ENCODE results near the gene SIKE1.
A peak's percentile ranks its signal among the peaks of the same experiment; 100 is the strongest.
"Not testable (repeated sequence)": the region's sequence is repeated elsewhere in the genome, so short reads cannot be mapped to it uniquely, and the experiment has no call there.

SIKE1 gene

DNA sequence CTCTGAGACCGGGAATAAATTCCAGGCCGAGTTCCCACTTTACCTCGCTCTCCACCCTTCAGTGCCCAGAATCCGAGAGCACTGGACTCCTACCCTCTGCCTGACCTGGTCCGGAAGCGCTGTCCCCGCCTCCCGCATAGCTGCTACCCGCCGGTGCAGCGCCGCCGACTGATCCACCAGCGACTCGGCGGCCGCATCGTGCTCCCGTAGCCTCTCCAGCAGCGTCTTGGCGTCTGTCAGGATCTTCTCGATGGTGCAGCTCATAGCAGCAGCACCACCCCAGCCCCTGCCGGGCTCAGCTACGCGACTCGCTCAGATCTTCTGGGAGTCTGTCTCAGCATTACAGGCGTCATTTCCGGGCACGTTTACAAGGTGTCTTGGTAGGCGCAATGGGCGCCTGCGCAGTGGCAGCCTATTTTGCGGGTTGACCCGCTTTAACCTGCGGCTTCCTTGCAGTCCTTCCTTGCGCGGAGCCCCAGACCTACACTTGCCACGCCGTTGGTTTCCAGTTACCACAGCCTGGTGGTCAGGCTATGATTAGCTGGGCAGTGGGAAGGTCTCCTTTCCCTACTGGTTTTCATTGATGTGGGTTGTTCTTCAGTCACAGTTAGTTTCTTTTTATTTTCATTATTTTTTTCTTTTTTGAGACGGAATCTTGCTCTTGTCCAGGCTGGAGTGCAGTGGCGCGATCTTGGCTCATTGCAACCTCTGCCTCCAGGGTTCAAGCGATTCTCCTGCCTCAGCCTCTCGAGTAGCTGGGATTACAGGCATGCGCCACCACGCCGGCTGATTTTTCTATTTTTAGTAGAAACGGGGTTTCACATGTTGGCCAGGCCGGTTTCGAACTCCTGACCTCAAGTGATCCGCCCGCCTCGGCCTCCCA, at the start of gene SIKE1:
TSS of gene SIKE1 (minus strand) at position 342 of the 883 bp plus-strand sequence. CDS start at position 264, 78 bp downstream.
- peak; percentile 93 for DNase-seq (ENCODE audit: low spot score)

DNA sequence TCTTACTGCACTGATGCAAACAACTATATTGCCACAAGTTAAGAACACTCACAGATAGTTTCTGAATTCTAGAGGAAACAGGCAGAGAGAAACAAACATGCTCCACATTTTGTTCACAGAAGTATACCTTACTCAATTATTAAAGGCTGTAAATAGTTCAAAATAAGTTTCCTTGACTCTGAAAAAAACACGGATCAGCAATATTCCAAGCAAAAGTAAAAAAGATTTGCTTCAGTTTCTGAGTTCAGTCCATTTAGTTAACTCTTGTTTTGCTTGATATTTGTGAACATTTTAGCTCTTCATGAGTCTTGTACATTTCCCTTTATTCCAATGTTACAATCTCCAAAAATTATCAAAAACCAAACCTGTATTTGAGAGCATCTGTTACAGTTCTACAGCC, 49.6 kb upstream of the SIKE1 start:
- DNase-seq (ENCODE audit: low spot score), result not testable (repeated sequence)

DNA sequence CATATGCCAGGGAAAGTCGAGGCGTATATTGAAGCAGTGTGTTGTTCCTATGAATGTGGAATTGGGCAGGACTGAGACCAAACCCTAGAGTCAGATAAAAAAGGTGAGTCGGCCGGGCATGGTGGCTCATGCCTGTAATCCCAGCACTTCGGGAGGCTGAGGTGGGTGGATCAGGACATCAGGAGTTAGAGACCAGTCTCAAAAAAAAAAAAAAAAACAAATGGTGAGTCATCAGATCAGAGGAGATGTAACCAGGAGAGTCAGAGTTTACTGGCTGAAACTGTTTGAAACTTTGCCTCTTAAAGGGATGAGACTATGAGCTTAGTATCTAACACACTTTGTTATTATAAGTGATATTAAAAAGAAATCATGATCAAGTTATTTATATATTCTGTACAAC, 47.8 kb upstream of the SIKE1 start:
- DNase-seq (ENCODE audit: low spot score), result no peak

GRCh38 chr1:114821978-114822377, 41.5 kb upstream of the SIKE1 start:
- DNase-seq (ENCODE audit: low spot score), result no peak

GRCh38 chr1:114820392-114820791, 39.9 kb upstream of the SIKE1 start:
- no peak for DNase-seq (ENCODE audit: low spot score)

GRCh38 chr1:114819869-114820268, 39.4 kb upstream of the SIKE1 start:
- no peak for DNase-seq (ENCODE audit: low spot score)

DNA sequence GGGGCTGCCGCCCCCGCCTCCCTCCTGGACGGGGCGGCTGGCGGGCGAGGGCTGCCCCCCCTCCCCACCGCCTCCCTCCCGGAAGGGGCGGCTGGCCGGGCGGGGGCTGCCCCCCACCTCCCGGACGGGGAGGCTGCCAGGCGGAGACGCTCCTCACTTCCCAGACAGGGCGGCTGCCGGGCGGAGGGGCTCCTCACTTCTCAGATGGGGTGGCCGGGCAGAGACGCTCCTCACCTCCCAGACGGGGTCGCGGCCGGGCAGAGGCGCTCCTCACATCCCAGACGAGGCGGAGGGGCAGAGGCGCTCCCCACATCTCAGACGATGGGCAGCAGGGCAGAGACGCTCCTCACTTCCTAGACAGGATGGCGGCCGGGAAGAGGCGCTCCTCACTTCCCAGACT, 24.0 kb upstream of the SIKE1 start:
- DNase-seq (ENCODE audit: low spot score), result not testable (repeated sequence)

GRCh38 chr1:114803001-114803400, 22.5 kb upstream of the SIKE1 start:
- no peak for DNase-seq (ENCODE audit: low spot score)

GRCh38 chr1:114794038-114794437, 13.6 kb upstream of the SIKE1 start:
- no peak for DNase-seq (ENCODE audit: low spot score)

GRCh38 chr1:114790581-114790980, 10.1 kb upstream of the SIKE1 start:
- DNase-seq (ENCODE audit: low spot score), result not testable (repeated sequence)

- DNase-seq (ENCODE audit: low spot score), result not testable (repeated sequence)
These were observed 6.0 kb upstream of the SIKE1 start for GRCh38 chr1:114786440-114786839.

DNA sequence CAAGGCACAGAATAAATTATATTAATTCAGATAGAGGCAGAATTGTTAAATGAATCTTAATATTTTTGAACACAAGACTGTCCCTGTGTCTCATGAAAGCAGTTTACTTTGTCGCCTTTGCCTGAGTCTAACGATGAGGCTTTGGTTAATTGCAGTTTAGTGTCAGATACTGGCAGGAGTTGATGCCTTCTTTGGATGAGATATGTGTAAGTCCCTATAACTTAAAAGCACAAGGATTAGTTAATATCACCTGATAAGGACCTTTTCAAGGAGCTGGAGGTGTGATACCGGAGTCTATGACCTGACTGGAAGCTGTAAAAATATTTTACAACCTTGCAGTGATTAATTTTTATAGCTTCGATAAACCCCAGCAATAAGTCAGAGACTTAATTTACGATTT, 2.0 kb upstream of the SIKE1 start:
- no peak for DNase-seq (ENCODE audit: low spot score)

DNA sequence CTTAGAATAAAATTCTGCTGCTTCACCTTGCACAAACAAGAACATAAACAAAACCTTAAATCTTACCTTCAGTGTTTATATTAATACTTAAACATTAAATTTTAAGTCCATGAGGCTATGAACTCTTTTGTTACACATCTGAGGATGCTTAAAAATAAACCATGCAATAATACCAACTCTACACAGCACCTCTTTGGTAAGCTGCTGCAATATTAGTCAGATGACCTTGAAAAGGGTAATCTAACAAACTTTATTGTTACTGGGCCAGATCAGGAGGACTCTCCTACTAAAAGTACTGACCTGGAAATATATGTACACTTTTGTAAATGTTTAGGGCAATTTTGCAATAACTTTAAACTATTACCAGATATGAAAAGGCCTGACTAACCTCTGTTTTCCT, 763 bp downstream of the SIKE1 start:
- no peak for DNase-seq (ENCODE audit: low spot score)

DNA sequence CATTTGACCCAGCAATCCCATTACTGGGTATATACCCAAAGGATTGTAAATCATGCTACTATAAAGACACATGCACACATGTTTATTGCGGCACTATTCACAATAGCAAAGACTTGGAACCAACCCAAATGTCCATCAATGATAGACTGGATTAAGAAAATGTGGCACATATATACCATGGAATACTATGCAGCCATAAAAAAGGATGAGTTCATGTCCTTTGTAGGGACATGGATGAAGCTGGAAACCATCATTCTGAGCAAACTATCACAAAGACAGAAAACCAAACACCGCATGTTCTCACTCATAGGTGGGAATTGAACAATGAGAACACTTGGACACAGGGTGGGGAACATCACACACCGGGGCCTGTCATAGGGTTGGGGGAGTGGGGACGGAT, 3.8 kb downstream of the SIKE1 start:
- not testable (repeated sequence) for DNase-seq (ENCODE audit: low spot score)

DNA sequence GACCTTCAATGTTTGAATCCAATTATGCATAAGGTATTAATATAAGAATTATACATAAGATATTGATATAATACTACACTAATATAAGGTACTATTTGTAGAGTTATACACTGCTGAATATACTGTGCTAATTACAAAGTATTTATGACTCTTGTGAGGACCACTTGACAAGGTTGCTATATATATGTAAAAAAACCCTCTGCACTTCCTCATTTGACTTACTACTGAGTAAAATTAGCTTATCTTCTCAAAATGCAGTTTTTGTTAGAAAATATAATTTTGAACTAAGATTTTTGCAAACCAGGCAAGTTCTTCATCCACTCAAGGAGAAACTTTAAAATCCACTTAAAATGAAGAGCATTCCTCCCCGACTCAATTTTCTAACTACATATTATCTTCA, 8.5 kb downstream of the SIKE1 start:
- no peak for DNase-seq (ENCODE audit: low spot score)

DNA sequence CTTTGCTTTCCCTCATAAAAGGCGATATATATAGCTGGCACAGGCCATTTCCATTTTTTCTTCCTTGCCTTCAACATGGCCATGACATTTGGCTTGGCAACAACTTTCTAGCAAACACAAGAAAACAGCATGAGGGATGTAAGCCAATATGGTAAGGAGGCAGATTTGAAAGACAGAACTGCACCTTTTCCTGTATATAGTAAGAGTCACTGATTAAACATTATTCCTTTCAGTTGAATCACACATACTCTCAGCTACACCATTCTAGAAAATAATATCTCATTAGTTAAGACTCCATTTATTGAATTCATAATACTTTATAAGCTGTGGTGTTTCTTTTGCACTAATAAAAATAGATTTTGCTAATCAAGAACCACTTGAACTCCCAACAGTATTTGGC, 9.5 kb downstream of the SIKE1 start:
- DNase-seq (ENCODE audit: low spot score), result no peak

DNA sequence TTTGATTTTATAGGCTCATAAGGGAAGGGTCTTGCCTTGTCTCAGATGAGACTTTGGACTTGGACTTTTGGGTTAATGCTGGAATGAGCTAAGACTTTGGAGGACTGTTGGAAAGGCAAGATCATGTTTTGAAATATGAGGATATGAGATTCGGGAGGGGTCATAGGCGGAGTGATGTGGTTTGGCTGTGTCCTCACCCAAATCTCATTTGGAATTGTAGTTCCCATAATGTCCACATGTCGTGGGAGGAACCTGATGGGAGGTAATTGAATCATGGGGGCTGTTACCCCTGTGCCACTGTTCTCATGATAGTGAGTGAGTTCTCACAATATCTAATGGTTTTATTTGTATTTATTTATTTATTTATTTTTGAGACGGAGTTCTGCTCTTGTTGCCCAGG, 15.8 kb downstream of the SIKE1 start:
- no peak for DNase-seq (ENCODE audit: low spot score)

DNA sequence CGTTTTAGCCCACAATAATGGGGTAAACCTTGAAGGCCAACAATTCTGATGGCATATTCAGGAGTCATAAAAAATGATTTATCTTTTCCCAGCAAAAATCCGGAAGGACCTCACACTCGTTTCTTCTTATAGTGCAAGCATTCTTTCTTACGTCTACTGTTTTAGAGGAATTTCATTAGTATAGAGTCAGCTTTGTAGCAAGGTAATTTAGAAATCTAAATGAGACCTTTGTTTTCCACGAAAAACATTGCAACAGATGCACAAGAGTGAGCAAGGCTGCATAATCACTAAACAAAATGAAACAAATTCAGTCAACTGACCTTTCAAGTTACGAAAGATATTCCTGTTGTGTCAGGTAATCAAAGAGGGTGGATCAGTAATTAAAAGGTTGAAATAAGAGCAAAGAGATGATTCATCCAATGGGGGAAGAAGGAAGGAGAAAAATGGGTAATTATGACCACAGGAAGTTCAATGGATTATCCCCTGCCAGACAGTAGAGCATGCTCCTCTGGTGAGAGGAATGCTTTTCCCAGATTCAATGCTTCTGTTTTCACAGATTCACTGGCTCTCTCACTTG, 22.1 kb downstream of the SIKE1 start:
- DNase-seq (ENCODE audit: low spot score), result no peak

GRCh38 chr1:114757455-114758255, 22.8 kb downstream of the SIKE1 start, which contains the start of gene CSDE1:
TSS of gene CSDE1 (minus strand) at chr1:114757984. CDS start at chr1:114739890, 18,094 bp downstream.
- peak; percentile 98 for DNase-seq (ENCODE audit: low spot score)

DNA sequence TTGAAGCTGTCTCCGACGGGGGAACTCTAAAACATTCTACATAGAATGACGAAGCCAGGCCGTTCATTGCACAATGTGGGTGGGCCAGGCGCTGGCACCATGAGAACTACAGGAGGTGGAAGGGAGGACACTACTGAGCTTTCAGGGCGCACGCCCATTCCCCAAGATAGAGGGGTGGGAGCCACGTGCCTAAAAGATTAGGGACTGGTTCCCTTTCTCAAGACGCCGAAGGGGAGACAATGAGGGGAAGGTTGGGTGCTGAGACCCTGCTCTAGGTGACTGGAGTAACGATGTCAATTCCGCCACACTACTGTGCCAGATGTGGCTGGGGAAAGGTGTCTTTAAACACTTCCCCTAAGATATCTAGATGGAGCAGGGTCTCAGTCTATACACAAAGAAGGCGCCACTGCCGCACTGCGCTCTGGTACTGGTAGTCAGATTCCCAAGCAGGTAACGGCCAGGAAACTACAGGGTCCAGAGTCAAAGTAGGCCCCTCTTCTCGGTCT, 23.5 kb downstream of the SIKE1 start:
- no peak for DNase-seq (ENCODE audit: low spot score)

- DNase-seq (ENCODE audit: low spot score), result peak; percentile 13
These were observed 24.2 kb downstream of the SIKE1 start for GRCh38 chr1:114756009-114756892.

Measured in CD4-positive, alpha-beta T cell treated with Interleukin-15 for 4 hours (primary cell).